Coronary artery (tissue), 2 donors: ENCODE results near the gene TMC7.

Source experiments
- DNase-seq: peaks from one replicate; pipeline ENCODE4 v3.0.0-alpha.2; 2017; ENCODE audit warnings: low spot score
- H3K27ac ChIP-seq, 2 donors: fragments of 200-600 bp; sonication (generic); one replicate each; pipeline ENCODE4 v1.5.1; 2016 to 2019
- H3K4me3 ChIP-seq: fragments of 200-600 bp; sonication (generic); 2 replicates; pipeline ENCODE4 v1.5.1; 2016; ENCODE audit warnings: mild to moderate bottlenecking, moderate library complexity
- TF ChIP-seq, protein P1 (sequence below): fragments of 200-600 bp; sonication (generic); IDR thresholded peaks from one replicate; pipeline ENCODE4 v1.5.1; 2019; ENCODE audit warnings: antibody characterized with exemption

The TMC7 gene

DNA sequence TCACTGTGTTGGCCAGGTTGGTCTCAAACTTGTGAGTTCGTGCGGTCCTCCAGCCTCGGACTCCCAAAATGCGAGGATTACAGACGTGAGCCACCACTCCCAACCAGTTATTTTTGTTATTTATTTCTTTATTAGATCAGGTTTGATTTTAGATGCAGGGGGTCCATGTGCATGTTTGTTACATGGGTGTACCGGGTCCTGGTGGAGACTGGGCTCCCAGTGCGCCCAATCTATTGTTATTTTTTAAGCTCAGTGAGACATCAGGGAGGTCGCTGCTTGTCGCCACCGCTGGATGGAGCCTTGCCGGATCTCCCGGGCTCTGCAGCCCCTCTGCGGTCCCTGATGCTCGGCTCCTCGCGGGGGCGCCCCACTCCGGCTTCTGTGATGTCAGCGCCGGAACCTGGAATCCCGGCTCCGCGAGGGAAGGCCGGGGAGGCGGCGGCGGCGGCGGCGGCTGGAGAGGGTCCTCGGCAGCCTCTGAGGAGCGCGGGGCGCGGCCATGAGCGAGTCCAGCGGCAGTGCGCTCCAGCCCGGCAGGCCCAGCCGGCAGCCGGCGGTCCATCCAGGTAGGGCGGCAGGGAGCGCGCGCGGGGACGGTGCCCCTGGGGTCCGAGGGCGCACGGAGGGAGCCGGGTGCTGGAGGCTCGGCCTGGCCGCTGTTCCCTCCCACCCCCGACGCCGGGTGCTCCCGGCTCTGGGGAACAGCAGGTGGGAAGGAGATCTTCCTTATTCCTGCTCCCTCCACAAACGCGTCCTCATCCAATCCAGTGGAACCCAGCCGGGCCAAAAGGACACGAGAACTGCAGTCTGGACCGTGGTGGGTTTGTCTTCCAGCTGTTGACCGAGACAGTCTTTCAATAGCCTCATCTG is at the start of gene TMC7:
TSS of gene TMC7 (plus strand) at position 370 of the 870 bp plus-strand sequence. CDS start at position 500, 130 bp downstream.
- no peak for DNase-seq
- Histone ChIP-seq H3K4me3 (peak within 1 kb of the TSS; percentile 72), H3K27ac (peak within 1 kb of the TSS; percentile 41 to 68)
- TF ChIP-seq, protein P1, sequence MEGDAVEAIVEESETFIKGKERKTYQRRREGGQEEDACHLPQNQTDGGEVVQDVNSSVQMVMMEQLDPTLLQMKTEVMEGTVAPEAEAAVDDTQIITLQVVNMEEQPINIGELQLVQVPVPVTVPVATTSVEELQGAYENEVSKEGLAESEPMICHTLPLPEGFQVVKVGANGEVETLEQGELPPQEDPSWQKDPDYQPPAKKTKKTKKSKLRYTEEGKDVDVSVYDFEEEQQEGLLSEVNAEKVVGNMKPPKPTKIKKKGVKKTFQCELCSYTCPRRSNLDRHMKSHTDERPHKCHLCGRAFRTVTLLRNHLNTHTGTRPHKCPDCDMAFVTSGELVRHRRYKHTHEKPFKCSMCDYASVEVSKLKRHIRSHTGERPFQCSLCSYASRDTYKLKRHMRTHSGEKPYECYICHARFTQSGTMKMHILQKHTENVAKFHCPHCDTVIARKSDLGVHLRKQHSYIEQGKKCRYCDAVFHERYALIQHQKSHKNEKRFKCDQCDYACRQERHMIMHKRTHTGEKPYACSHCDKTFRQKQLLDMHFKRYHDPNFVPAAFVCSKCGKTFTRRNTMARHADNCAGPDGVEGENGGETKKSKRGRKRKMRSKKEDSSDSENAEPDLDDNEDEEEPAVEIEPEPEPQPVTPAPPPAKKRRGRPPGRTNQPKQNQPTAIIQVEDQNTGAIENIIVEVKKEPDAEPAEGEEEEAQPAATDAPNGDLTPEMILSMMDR: peak; percentile 24

GRCh38 chr16:18936727-18937340 is 46.9 kb upstream of the TMC7 start:
- H3K27ac ChIP-seq: no peak overlapping the region
- TF ChIP-seq, protein P1: no peak
- H3K4me3 ChIP-seq: no peak overlapping the region
- no peak for DNase-seq

- Histone ChIP-seq H3K27ac (no peak overlapping the region), H3K4me3 (no peak overlapping the region)
- TF ChIP-seq, protein P1: no peak
- DNase-seq: no peak
Observed at GRCh38 chr16:18937390-18937789, 46.3 kb upstream of the TMC7 start.

- DNase-seq: no peak
- TF ChIP-seq, protein P1: no peak
- Histone ChIP-seq H3K4me3 (no peak overlapping the region), H3K27ac (no peak overlapping the region)
Observed at GRCh38 chr16:18938986-18939385, 44.7 kb upstream of the TMC7 start.

DNA sequence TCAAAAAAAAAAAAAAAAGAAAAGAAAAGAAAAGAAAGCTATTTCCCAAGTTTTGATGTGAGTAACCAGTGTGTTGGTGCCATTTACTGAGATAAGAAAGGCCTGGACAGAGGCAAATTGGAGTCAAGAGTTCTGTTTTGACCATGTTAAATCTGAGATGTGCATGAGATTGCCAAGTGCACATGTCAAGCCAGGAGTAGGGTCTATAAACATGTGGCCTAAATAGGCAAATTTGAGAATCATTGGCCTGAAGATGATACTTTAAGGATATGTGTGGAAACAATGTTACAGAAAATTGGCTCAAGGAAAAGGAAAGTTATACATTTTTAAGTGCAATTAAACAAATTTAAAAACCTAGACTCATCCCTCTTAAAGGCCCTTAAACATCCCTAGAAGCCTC is 42.3 kb upstream of the TMC7 start:
- no peak overlapping the region for H3K27ac ChIP-seq
- TF ChIP-seq, protein P1: no peak
- no peak for DNase-seq
- H3K4me3 ChIP-seq: no peak overlapping the region

DNA sequence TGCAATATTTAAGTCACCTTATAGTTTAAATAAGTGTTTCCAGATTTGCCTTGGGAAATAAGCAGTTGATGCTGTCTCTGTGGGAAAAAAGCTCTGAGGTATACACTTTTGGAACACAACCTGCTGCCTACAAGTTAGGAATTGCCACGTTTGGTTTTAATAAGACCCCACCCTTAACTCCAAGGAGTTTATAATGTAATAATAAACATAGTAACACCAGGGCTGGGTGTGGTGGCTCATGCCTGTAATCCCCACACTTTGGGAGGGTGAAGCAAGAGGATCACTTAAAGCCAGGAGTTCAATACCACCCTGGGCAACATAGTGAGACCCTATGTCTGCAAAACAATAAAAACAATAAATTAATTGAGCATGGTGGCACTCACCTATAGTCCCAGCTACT is 41.7 kb upstream of the TMC7 start:
- TF ChIP-seq, protein P1: no peak
- Histone ChIP-seq H3K27ac (no peak overlapping the region), H3K4me3 (no peak overlapping the region)
- no peak for DNase-seq
